Suprapubic skin (tissue), 4 donors: ENCODE data around the gene TET3.

ENCODE experiments used
- EP300 ChIP-seq: sonication (generic); formaldehyde crosslinking; IDR thresholded peaks from one replicate; pipeline ENCODE4 v1.6.1; 2017; ENCODE audit warnings: antibody characterized with exemption
- POLR2A ChIP-seq, 2 donors: fragments of 450-650 bp; IDR thresholded peaks; one replicate each; pipeline ENCODE4 v1.6.1; 2017; ENCODE audit warnings: antibody characterized with exemption in 2 of 2, mild to moderate bottlenecking in 2 of 2, moderate library complexity in 2 of 2
- POLR2AphosphoS5 ChIP-seq, 3 donors: sonication (generic); formaldehyde crosslinking; IDR thresholded peaks; one replicate each; pipeline ENCODE4 v1.6.1; 2017; ENCODE audit warnings: antibody characterized with exemption in 3 of 3
- TF ChIP-seq, protein P1 (sequence below), 2 donors: fragments of 200-600 bp in 1 of 2; fragments of 450-650 bp in 1 of 2; sonication (generic) in 1 of 2; IDR thresholded peaks; one replicate each; pipeline ENCODE4 v1.5.1; 2016 to 2019; ENCODE audit warnings: antibody characterized with exemption in 2 of 2, mild to moderate bottlenecking in 1 of 2, moderate library complexity in 1 of 2

- TF ChIP-seq, protein P1, sequence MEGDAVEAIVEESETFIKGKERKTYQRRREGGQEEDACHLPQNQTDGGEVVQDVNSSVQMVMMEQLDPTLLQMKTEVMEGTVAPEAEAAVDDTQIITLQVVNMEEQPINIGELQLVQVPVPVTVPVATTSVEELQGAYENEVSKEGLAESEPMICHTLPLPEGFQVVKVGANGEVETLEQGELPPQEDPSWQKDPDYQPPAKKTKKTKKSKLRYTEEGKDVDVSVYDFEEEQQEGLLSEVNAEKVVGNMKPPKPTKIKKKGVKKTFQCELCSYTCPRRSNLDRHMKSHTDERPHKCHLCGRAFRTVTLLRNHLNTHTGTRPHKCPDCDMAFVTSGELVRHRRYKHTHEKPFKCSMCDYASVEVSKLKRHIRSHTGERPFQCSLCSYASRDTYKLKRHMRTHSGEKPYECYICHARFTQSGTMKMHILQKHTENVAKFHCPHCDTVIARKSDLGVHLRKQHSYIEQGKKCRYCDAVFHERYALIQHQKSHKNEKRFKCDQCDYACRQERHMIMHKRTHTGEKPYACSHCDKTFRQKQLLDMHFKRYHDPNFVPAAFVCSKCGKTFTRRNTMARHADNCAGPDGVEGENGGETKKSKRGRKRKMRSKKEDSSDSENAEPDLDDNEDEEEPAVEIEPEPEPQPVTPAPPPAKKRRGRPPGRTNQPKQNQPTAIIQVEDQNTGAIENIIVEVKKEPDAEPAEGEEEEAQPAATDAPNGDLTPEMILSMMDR (IDR thresholded peaks at IDR 0.05) = no peak
- no peak for TF ChIP-seq POLR2AphosphoS5 (IDR thresholded peaks at IDR 0.05)
- TF ChIP-seq EP300 = no peak
- TF ChIP-seq POLR2A (IDR thresholded peaks at IDR 0.05) = no peak
Observed at GRCh38 chr2:73952499-73953446, 31.9 kb upstream of the TET3 start.
